Subcutaneous adipose tissue (tissue), 4 donors: ENCODE measurements around the gene SEC61A1. TPM values are rescaled to one million over a fixed set of nuclear protein-coding genes. Genes with fewer than 3 reads are reported as not detected.

Source experiments
- total RNA-seq, 4 donors: library from RNA; depleted of rRNA; stranded (reverse); fragments of >200 nt; gene quantifications; one replicate each; pipeline ENCODE4 v1.1.0, GENCODE V29; 2016
- TF ChIP-seq, protein P1 (sequence below): fragments of 450-650 bp; IDR thresholded peaks from one replicate; pipeline ENCODE4 v1.5.1; 2016; ENCODE audit warnings: low read depth, mild to moderate bottlenecking, control low read depth, antibody characterized with exemption, moderate library complexity

Gene SEC61A1
- total RNA-seq, 4 donors from 2014 or later: 82.6 to 117 (median 95.2) TPM

DNA sequence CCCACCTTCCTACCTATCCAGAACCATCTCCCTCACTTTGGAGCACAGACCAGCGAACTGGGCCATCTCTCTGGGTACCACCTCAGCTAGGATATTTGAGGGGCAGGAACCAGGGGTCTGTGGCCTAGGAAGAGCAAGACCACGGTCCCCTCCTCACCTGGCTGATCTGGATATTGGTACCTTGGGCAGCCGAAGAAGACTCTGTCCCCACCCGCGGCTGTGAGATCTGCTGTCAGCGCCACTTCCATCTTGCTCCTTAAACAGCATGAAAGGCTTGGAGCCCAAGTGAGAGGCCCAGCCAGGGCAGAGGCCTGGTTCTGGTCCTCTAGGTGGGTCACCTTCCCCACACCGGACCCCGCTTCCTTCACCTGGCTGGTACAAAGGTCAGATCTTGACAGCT is 26.6 kb downstream of the SEC61A1 start:
- TF ChIP-seq, protein P1, sequence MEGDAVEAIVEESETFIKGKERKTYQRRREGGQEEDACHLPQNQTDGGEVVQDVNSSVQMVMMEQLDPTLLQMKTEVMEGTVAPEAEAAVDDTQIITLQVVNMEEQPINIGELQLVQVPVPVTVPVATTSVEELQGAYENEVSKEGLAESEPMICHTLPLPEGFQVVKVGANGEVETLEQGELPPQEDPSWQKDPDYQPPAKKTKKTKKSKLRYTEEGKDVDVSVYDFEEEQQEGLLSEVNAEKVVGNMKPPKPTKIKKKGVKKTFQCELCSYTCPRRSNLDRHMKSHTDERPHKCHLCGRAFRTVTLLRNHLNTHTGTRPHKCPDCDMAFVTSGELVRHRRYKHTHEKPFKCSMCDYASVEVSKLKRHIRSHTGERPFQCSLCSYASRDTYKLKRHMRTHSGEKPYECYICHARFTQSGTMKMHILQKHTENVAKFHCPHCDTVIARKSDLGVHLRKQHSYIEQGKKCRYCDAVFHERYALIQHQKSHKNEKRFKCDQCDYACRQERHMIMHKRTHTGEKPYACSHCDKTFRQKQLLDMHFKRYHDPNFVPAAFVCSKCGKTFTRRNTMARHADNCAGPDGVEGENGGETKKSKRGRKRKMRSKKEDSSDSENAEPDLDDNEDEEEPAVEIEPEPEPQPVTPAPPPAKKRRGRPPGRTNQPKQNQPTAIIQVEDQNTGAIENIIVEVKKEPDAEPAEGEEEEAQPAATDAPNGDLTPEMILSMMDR: no peak

DNA sequence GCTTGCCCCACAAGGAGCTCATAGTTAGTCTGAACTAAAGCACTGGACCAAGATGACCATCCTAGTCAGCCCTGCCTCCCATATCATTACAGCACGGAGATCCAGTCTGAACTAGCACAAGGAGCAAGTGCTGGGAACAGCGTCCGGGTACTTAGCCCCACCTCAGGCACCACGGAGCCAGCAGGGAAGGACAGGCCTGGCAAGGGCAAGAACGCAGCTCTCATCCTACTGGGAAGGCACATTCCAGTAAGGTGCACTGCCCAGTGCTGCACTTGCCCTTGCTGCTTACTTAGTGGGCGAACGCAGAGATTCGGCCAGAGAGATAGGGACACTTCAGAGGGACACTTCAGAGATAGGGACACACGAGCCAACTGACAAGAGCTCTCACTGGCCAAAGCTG is 27.6 kb downstream of the SEC61A1 start:
- TF ChIP-seq, protein P1: no peak

DNA sequence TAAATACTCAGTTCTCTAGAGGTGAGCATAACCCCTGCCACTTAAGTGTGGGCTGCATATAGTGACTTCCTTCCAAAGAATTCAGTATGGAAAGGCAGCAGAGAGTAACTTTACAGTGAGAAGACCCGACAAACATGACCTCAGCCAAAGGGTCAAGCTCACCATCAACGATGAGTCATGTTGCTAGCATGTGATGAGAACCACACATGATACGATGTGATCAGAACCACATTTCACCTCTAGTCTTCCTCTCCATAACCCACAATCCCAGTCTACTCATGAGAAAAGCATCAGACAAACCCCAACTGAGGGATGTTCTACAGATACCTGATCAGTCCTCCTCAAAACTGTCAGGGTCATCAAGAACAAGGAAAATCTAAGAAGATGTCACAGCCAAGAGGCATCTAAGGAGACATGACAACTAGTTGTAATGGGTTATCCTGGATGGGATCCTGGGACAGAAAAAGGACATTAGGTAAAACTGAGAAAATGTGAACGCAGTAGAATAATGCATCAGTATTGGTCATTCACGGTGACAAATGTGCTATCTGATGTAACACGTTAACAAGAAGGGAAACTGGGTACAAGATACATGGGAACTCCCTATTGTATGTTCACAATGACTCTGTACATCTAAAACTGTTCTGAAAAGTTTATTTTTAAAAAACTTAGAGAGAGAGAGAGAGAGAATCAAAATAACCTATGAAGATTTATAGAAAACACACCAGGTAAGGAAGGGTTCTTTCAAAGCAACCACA is 28.3 kb downstream of the SEC61A1 start:
- TF ChIP-seq, protein P1: no peak

DNA sequence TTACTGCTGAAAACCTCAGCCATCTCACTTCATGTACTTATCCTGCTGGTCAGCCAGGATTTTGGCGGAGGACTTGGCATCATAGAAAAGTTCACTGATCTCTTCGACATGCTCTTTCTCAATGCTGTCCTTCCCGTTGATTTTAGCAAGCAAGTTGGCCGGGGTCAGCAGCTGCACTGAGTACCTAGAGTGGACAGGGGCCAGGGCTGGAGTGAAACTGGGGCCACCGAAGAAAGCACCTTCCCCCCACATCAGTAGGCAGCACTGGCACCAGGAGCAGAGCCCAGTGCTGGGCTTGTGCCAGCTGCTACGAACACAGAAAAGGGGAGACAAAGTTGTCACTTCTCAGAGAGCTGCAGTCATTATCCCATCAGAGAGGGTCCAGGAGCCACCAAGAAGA is 29.0 kb downstream of the SEC61A1 start:
- TF ChIP-seq, protein P1: no peak

DNA sequence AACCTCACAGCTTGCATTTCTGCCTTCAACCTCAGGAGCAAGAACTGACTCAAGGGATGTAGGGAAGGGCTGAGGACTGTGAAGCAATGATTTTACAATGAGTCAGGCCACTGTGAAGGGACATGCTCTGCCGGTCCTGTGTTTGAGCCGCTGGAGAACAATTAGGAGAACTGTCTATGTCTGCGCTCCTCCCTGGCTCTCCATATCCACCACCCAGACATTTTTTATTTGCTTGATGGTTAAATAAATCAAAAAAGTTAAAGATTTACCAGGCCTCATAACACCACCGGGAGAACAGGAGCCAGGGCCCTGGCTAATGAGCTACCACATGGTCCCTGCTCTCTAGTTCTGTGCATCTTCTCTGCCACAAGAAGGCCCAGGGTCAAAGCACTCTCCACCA is 29.6 kb downstream of the SEC61A1 start:
- TF ChIP-seq, protein P1: no peak

DNA sequence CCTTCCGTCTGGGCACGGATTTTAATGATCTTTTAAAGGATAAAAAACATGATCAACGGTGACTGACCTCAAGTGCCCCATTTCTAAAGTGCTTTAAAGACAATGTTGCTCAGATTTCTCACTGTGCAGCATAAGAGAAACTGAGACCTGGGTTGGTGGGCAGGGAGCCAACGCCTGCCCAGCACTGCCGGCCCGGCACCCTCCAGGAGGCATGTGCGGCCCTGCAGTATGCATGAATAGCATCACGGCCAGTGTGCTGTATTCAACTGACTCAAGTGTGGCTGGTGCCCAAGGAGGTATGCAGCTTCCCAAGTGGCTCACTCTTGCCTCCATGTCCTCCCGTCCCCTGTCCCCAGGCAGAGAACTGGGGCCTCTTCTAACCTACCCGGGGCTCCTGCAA is 30.3 kb downstream of the SEC61A1 start:
- TF ChIP-seq, protein P1: no peak

DNA sequence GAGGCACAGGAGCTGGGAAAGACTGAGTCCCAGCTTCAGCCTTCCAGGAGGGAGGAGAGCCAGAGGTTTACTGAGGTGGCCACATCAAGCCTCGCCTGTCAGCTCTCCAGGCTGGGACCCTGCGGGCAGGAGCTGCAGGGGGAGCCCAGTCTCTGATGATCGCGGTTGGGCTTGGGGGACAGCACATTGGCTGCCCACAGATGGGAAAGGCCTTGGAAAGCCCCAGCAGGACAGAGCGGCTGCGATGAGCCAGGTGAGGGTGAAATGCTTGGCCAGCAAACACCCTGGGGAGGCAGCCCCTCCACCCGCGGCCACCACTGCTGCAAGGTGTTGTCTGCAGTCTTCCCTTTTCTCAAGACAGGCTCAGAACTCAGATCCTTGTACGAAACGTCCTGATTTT is 31.2 kb downstream of the SEC61A1 start:
- TF ChIP-seq, protein P1: no peak
